ENCODE data around the gene TMEM108.

GRCh38 chr3:133412183-133413132 is 374.3 kb downstream of the TMEM108 start:
- TF ChIP-seq, protein P1, sequence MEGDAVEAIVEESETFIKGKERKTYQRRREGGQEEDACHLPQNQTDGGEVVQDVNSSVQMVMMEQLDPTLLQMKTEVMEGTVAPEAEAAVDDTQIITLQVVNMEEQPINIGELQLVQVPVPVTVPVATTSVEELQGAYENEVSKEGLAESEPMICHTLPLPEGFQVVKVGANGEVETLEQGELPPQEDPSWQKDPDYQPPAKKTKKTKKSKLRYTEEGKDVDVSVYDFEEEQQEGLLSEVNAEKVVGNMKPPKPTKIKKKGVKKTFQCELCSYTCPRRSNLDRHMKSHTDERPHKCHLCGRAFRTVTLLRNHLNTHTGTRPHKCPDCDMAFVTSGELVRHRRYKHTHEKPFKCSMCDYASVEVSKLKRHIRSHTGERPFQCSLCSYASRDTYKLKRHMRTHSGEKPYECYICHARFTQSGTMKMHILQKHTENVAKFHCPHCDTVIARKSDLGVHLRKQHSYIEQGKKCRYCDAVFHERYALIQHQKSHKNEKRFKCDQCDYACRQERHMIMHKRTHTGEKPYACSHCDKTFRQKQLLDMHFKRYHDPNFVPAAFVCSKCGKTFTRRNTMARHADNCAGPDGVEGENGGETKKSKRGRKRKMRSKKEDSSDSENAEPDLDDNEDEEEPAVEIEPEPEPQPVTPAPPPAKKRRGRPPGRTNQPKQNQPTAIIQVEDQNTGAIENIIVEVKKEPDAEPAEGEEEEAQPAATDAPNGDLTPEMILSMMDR (IDR thresholded peaks at IDR 0.05), result no peak
- no peak for TF ChIP-seq POLR2A (IDR thresholded peaks at IDR 0.05)
